HEK293T (cell line): ENCODE measurements around the gene DMBX1.
A peak's percentile ranks its signal among the peaks of the same experiment; 100 is the strongest.

Experiments
- CTCF ChIA-PET: fragments of 350-600 bp; formaldehyde crosslinking; extraction: SDS; loops from one replicate; lab custom pipeline; 2021; ENCODE audit warnings: antibody characterized with exemption, inconsistent platforms; lab: Yijun Ruan, JAX
- POLR2A ChIA-PET: fragments of 350-600 bp; formaldehyde crosslinking; extraction: SDS; loops from one replicate; lab custom pipeline; 2020; ENCODE audit warnings: antibody characterized with exemption, inconsistent platforms; lab: Yijun Ruan, JAX
- DNase-seq: peaks from one replicate; pipeline ENCODE4 v3.0.0; 2012; ENCODE audit warnings: mixed read lengths; ENCODE audit errors: extremely low spot score
- ARNT ChIP-seq: fragments of 450-650 bp; IDR thresholded peaks from 2 replicates; pipeline ENCODE4 v1.6.1; 2017; ENCODE audit warnings: mild to moderate bottlenecking
- BHLHE40 ChIP-seq: fragments of 450-650 bp; IDR thresholded peaks from 2 replicates; pipeline ENCODE4 v1.6.1; 2016; ENCODE audit warnings: mild to moderate bottlenecking, moderate library complexity, borderline replicate concordance
- CTBP1 ChIP-seq: fragments of 450-650 bp; IDR thresholded peaks from 2 replicates; pipeline ENCODE4 v1.6.1; 2016; ENCODE audit warnings: borderline replicate concordance
- ELF4 ChIP-seq: fragments of 450-650 bp; IDR thresholded peaks from 2 replicates; pipeline ENCODE4 v1.6.1; 2017; ENCODE audit warnings: antibody characterized with exemption
- FOXA1 ChIP-seq: fragments of 450-650 bp; IDR thresholded peaks from 2 replicates; pipeline ENCODE4 v1.6.1; 2016; ENCODE audit warnings: mild to moderate bottlenecking
- FOXK2 ChIP-seq: fragments of 450-650 bp; IDR thresholded peaks from 2 replicates; pipeline ENCODE4 v1.6.1; 2016; ENCODE audit warnings: mild to moderate bottlenecking
- FOXM1 ChIP-seq: fragments of 450-650 bp; IDR thresholded peaks from 2 replicates; pipeline ENCODE4 v1.6.1; 2017; ENCODE audit warnings: mild to moderate bottlenecking, borderline replicate concordance
- HDGF ChIP-seq: fragments of 450-650 bp; IDR thresholded peaks from 2 replicates; pipeline ENCODE4 v1.6.1; 2017; ENCODE audit warnings: antibody characterized with exemption, borderline replicate concordance
- L3MBTL2 ChIP-seq: fragments of 450-650 bp; conservative IDR thresholded peaks from 2 replicates; pipeline ENCODE4 v1.6.1; 2016; ENCODE audit warnings: mild to moderate bottlenecking
- LEF1 ChIP-seq: fragments of 450-650 bp; IDR thresholded peaks from 2 replicates; pipeline ENCODE4 v1.6.1; 2017; ENCODE audit warnings: mild to moderate bottlenecking, borderline replicate concordance
- NFRKB ChIP-seq: fragments of 450-650 bp; IDR thresholded peaks from 2 replicates; pipeline ENCODE4 v1.6.1; 2016; ENCODE audit warnings: mild to moderate bottlenecking, moderate library complexity
- PKNOX1 ChIP-seq: fragments of 450-650 bp; IDR thresholded peaks from 2 replicates; pipeline ENCODE4 v1.6.1; 2016
- SP1 ChIP-seq: fragments of 450-650 bp; IDR thresholded peaks from 2 replicates; pipeline ENCODE4 v1.6.1; 2017
- SUZ12 ChIP-seq: fragments of 450-650 bp; IDR thresholded peaks from 2 replicates; pipeline ENCODE4 v1.6.1; 2016; ENCODE audit warnings: mild to moderate bottlenecking
- TARDBP ChIP-seq: fragments of 450-650 bp; IDR thresholded peaks from 2 replicates; pipeline ENCODE4 v1.6.1; 2016
- ZNF384 ChIP-seq: fragments of 450-650 bp; IDR thresholded peaks from 2 replicates; pipeline ENCODE4 v1.6.1; 2016

Gene DMBX1

GRCh38 chr1:46526691-46527291 is 37.2 kb downstream of the DMBX1 start:
- POLR2A ChIA-PET: interaction anchor here (2.0 kb wide), 1 partner anchor 39 kb away, joined by 8 read pairs; no protein-coding TSS in a partner anchor
- TF ChIP-seq L3MBTL2 (no peak), FOXA1 (no peak), SUZ12 (no peak), BHLHE40 (no peak), PKNOX1 (no peak), ARNT (no peak), ELF4 (no peak), LEF1 (no peak), FOXM1 (no peak), FOXK2 (no peak), ZNF384 (no peak), CTBP1 (no peak), SP1 (no peak), NFRKB (no peak), HDGF (no peak), TARDBP (no peak)
- DNase-seq: no peak
- CTCF ChIA-PET: interaction anchor here (0.6 to 6.1 kb wide), 10 partner anchors 10 to 120 kb away, joined by 3 to 82 read pairs (median 6); no protein-coding TSS in a partner anchor

- POLR2A ChIA-PET: interaction anchor here (2.0 kb wide), 1 partner anchor 40 kb away, joined by 8 read pairs; no protein-coding TSS in a partner anchor
- TF ChIP-seq NFRKB (no peak), ARNT (no peak), HDGF (no peak), FOXK2 (no peak), SUZ12 (no peak), SP1 (no peak), CTBP1 (no peak), L3MBTL2 (no peak), ZNF384 (no peak), LEF1 (no peak)
- CTCF ChIA-PET: interaction anchor here (0.6 to 6.1 kb wide), 12 partner anchors 11 to 194 kb away, joined by 3 to 82 read pairs (median 6); no protein-coding TSS in a partner anchor
- peak; percentile 85 for DNase-seq
Measured at GRCh38 chr1:46527474-46528296, 38.0 kb downstream of the DMBX1 start.

- ChIA-PET POLR2A (interaction anchor here (1.3 kb wide), 1 partner anchor 122 kb away, joined by 3 read pairs; no protein-coding TSS in a partner anchor), CTCF (interaction anchor here (1.0 to 6.1 kb wide), 12 partner anchors 19 to 193 kb away, joined by 3 to 82 read pairs (median 4); partner anchors contain the start of gene KNCN)
- TF ChIP-seq L3MBTL2: no peak
- no peak for TF ChIP-seq LEF1
- TF ChIP-seq BHLHE40: no peak
- no peak for TF ChIP-seq ARNT
- TF ChIP-seq FOXK2: no peak
- TF ChIP-seq NFRKB: no peak
- no peak for TF ChIP-seq HDGF
- TF ChIP-seq CTBP1: no peak
- no peak for TF ChIP-seq PKNOX1
- no peak for TF ChIP-seq FOXA1
- TF ChIP-seq FOXM1: no peak
- TF ChIP-seq TARDBP: no peak
- TF ChIP-seq ELF4: no peak
- no peak for TF ChIP-seq ZNF384
- DNase-seq: no peak
Measured at GRCh38 chr1:46528297-46528955, 38.8 kb downstream of the DMBX1 start.

DNA sequence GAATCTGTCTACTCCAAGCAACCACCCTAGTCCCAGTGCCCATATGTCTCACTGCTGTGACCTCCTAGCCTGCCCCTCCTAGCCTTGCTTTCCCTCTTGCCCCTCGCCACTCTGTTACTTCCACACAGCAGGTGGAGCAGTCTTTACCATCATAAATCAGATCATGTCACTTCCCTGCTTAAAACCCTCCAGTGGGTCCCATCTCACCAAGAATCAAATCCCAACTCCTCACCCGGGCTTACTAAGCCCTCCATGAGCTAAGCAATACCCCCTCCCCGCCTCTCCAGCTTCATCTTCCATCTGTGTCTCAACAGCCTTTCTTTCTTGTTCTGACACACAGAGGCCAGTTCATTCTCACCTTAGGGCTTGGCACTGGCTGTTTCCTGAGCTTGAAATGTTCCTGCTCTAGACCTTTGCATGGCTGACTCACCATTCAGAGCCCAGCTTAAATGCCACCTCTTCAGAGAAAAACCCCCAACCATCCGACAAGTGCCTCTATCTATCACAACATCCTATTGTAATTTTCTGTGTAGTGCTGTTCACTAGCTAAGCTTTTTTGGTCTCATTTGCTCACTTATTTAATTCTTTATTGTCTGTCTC is 39.5 kb downstream of the DMBX1 start:
- ChIA-PET CTCF (interaction anchor here (1.0 to 6.1 kb wide), 11 partner anchors 11 to 193 kb away, joined by 3 to 82 read pairs (median 5); partner anchors contain the start of gene KNCN), POLR2A (interaction anchor here (1.3 kb wide), 1 partner anchor 122 kb away, joined by 3 read pairs; no protein-coding TSS in a partner anchor)
- no peak for TF ChIP-seq ZNF384
- no peak for TF ChIP-seq FOXM1
- TF ChIP-seq L3MBTL2: no peak
- TF ChIP-seq CTBP1: no peak
- no peak for TF ChIP-seq SUZ12
- TF ChIP-seq HDGF: no peak
- no peak for TF ChIP-seq TARDBP
- no peak for TF ChIP-seq SP1
- TF ChIP-seq LEF1: no peak
- no peak for TF ChIP-seq ELF4
- TF ChIP-seq BHLHE40: no peak
- TF ChIP-seq FOXA1: no peak
- DNase-seq: no peak

DNA sequence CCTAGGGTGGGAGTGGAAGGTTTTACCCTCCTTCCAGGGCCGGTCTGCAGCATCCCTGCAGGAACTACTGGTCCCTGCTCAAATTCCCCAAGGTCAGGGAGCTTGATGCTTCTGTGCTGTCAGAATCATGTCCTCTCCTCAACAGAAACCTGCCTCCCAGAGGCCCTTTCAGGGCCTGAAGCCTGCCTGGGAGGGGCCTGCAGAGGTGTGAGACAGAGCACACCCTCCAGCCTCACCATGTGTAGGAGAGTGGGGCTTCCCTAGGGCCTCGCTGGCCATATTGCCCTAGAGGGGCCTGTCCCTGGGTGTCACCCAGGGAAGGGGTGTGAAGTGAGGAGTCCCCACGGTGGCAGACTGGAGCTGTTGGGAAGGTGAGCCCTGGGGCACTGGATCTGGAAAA is 40.7 kb downstream of the DMBX1 start:
- CTCF ChIA-PET: interaction anchor here (2.5 to 6.1 kb wide), 3 partner anchors 10 to 85 kb away, joined by 8 to 82 read pairs (median 40); no protein-coding TSS in a partner anchor
- TF ChIP-seq FOXA1: no peak
- no peak for TF ChIP-seq FOXM1
- no peak for TF ChIP-seq L3MBTL2
- no peak for TF ChIP-seq SP1
- TF ChIP-seq NFRKB: no peak
- no peak for TF ChIP-seq LEF1
- TF ChIP-seq FOXK2: no peak
- no peak for TF ChIP-seq CTBP1
- no peak for TF ChIP-seq ELF4
- TF ChIP-seq SUZ12: no peak
- no peak for TF ChIP-seq BHLHE40
- no peak for DNase-seq
- POLR2A ChIA-PET: no interaction called here
